Measurements from ENCODE around the gene EAF1. TPM values are rescaled to one million over a fixed set of nuclear protein-coding genes. Genes with fewer than 3 reads are reported as not detected.
"Not testable (repeated sequence)": the region's sequence is repeated elsewhere in the genome, so short reads cannot be mapped to it uniquely, and the experiment has no call there.

Gene EAF1
- total RNA-seq, 1 donor from 2014 or later = 16.3 TPM

DNA sequence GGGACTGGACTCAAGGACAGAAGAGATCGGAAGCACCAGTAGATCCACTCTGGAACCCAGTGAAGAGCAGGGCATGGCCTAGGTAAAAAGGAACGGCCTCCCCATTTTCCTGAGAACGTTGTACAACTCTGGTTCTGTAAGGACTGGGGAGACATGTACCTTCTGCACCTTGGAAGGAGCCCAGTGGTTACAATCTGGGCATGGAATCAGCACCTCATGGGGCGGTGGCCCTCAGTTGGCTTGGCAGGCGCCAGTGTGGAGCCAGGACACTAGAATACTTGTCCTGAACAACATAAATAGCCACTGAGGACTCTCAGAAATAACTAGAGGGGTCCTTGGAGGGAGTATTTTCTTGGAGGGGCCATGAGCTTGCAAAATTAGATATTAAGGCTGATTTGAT lies 25.6 kb downstream of the EAF1 start:
- no peak for DNase-seq (ENCODE audit: low read depth)
- TF ChIP-seq, protein P1, sequence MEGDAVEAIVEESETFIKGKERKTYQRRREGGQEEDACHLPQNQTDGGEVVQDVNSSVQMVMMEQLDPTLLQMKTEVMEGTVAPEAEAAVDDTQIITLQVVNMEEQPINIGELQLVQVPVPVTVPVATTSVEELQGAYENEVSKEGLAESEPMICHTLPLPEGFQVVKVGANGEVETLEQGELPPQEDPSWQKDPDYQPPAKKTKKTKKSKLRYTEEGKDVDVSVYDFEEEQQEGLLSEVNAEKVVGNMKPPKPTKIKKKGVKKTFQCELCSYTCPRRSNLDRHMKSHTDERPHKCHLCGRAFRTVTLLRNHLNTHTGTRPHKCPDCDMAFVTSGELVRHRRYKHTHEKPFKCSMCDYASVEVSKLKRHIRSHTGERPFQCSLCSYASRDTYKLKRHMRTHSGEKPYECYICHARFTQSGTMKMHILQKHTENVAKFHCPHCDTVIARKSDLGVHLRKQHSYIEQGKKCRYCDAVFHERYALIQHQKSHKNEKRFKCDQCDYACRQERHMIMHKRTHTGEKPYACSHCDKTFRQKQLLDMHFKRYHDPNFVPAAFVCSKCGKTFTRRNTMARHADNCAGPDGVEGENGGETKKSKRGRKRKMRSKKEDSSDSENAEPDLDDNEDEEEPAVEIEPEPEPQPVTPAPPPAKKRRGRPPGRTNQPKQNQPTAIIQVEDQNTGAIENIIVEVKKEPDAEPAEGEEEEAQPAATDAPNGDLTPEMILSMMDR (conservative IDR thresholded peaks at IDR 0.05; ENCODE audit: low read depth, low read length) = no peak
- H3K4me3 ChIP-seq (ENCODE audit: low read depth, low read length) = no peak overlapping the region

DNA sequence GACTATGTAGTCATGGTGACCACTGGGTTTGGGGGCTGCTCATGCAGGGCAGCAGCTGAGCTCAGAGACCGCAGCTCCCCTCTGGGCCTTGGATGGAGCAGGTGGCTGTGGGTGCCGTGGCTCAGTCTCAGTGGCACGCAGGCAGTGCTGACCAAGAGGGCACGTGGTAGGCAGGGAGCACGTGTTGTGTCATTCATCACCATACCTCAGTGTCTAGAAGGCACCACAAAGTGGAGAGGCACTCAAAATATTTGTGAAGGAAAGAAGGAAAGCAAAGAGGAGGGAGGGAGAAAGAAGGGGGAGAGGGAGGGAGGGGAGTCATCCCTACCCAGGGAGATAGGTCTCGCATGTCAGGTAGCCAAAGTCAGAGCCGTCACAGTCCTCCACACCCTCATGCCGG lies 26.1 kb downstream of the EAF1 start:
- H3K4me3 ChIP-seq (ENCODE audit: low read depth, low read length) = no peak overlapping the region
- DNase-seq (ENCODE audit: low read depth) = no peak
- TF ChIP-seq, protein P1 (conservative IDR thresholded peaks at IDR 0.05; ENCODE audit: low read depth, low read length) = no peak

DNA sequence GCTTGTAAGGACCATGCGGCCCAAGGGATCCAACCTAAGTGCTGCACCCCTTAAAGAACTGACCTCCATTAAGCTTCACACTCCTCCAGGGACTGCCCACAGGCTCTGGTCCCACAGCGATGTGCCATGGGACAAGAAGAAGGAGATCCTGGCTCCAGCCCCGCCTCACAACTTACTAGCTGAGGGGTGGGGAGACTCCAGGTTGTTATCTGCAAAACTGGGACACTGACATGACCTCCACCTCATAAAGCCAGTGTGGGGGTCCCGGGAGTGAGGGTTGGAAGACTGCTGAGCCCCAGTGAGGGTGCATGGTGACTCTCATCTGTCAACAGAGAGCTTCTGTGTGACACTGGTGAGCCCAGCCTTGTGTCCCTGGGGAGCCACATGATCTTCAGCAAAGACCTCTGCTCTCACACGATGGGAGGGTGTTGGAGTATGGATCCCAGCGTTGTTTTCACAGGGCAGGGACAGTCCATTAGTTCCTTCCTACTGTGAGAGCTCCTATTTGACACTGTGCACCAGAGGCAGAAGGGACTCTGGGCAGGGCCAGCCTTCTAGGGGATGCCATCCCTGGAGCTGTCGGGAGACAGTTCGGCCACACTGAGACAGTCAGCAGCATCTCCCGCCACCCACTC lies 26.7 kb downstream of the EAF1 start:
- no peak for DNase-seq (ENCODE audit: low read depth)
- TF ChIP-seq, protein P1 (conservative IDR thresholded peaks at IDR 0.05; ENCODE audit: low read depth, low read length) = no peak

DNA sequence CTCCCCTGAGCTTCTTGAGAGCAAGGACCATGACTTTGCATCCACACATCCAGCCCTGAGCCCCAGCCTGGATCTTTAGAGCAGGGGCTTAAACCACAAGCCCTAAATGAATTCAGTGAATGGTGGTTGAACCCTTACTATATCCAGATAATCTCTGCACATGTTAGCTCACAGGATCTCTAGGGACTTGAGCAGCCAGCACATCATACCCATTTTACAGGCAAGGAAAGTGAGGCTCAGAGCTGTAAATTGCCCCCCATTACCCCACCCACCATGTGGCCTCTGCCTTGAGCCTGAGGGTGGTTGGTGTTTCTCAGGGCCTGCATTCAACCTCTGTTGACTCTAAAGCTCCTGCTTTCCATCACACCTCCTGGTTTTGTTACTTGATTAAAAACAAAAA lies 27.6 kb downstream of the EAF1 start:
- no peak for DNase-seq (ENCODE audit: low read depth)

More for the DNA sequence above, 26.7 kb downstream of the EAF1 start:
- no peak overlapping the region for H3K4me3 ChIP-seq (ENCODE audit: low read depth, low read length)

DNA sequence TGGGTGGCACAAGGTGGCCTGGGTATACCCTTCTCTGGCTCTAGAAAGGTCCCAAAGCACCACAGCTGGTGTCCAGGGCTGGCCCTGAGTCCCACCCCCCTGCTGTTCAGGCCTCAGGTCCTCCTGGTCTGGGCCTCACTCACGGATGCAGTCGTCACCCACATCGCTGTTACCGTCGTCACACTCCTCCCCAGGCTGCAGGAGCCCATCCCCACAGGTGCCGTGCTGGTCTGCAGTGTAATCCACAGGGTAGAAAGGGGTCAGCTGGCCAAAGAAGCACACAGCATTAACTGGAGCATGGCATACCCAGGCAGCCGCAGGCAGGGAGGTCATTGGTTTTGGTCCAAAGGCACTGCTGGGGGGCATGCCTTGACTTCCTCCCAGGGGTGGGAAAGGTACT lies 28.4 kb downstream of the EAF1 start:
- TF ChIP-seq, protein P1 (conservative IDR thresholded peaks at IDR 0.05; ENCODE audit: low read depth, low read length) = no peak
- H3K4me3 ChIP-seq (ENCODE audit: low read depth, low read length) = no peak overlapping the region
- DNase-seq (ENCODE audit: low read depth) = no peak

More for the DNA sequence above, 27.6 kb downstream of the EAF1 start:
- no peak overlapping the region for H3K4me3 ChIP-seq (ENCODE audit: low read depth, low read length)
- TF ChIP-seq, protein P1 (conservative IDR thresholded peaks at IDR 0.05; ENCODE audit: low read depth, low read length) = no peak

DNA sequence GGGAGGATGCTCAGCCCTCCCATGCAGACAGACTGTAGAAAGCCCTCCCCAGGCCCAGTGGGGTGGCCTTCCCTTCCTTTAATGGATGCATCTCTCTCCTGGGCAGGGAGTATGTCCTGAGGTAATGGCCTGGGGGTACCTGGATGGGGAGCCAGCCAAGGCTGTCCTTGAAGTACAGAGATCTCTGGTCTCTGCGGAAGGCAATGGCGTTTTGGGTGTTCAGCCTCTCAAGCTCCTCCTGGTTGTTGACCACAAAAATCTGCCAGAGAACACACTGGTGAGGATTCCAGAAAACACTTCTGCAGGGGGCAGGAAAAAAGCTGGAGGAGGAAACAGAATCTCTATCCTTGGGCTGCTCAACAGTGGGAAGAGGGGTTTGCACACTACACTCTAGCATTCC lies 28.9 kb downstream of the EAF1 start:
- TF ChIP-seq, protein P1 (conservative IDR thresholded peaks at IDR 0.05; ENCODE audit: low read depth, low read length) = no peak
- no peak overlapping the region for H3K4me3 ChIP-seq (ENCODE audit: low read depth, low read length)

DNA sequence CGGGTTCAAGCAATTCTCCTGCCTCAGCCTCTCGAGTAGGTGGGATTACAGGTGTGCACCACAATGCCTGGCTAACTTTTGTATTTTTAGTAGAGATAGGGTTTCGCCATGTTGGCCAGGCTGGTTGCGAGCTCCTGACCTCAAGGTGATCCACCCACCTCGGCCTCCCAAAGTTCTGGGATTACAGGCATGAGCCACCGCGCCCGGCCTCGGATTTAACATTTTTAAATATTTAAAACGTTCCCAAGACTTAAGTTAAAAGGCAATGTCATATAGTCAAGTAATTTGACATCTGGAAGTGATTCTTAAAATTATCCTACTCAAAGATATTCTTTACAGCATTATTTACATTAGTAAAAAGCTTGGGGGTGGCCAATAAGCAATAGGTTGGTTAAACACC lies 29.5 kb downstream of the EAF1 start:
- H3K4me3 ChIP-seq (ENCODE audit: low read depth, low read length); DNase-seq (ENCODE audit: low read depth): not testable (repeated sequence)

More for the DNA sequence above, 28.9 kb downstream of the EAF1 start:
- DNase-seq (ENCODE audit: low read depth) = no peak
